ENCODE measurements around the gene CFAP97D1. TPM values are rescaled to one million over a fixed set of nuclear protein-coding genes. Genes with fewer than 3 reads are reported as not detected.

CFAP97D1 gene
- total RNA-seq, 6 experiments from 2014 or later = not detected

- Histone ChIP-seq H3K4me3 (no peak overlapping the region), H3K9me3 (no peaks in the 10 kb centered on the region), H3K27ac (no peak overlapping the region), H3K36me3 (no peaks in the 10 kb centered on the region), H3K27me3 (no peaks in the 10 kb centered on the region), H3K4me1 (no peaks in the 10 kb centered on the region)
- 82% methylated on average over 4 of the region's 4 CpGs for WGBS (ENCODE audit: insufficient coverage, low coverage, low lambda C conversion rate, missing lambda C conversion rate)
- TF ChIP-seq CTCF (IDR thresholded peaks at IDR 0.05) = no peak
- no peak for TF ChIP-seq POLR2A (IDR thresholded peaks at IDR 0.05)
- ATAC-seq (no peak), DNase-seq (no peak)
- intact Hi-C loops (cut with DNase I) = no loop called here
Measured at GRCh38 chr17:43808076-43808475, 27.8 kb downstream of the CFAP97D1 start.

- intact Hi-C loops (cut with DNase I) = no loop called here
Measured at GRCh38 chr17:43809121-43809520, 28.9 kb downstream of the CFAP97D1 start.

GRCh38 chr17:43810226-43810715 lies 30.0 kb downstream of the CFAP97D1 start:
- ATAC-seq (no peak), DNase-seq (no peak)
- no peaks in the 10 kb centered on the region for H3K4me1 ChIP-seq
- WGBS (ENCODE audit: insufficient coverage, low coverage, low lambda C conversion rate, missing lambda C conversion rate) = 75% methylated on average over 2 of the region's 4 CpGs
- no peaks in the 10 kb centered on the region for H3K9me3 ChIP-seq
- no peak overlapping the region for H3K27ac ChIP-seq
- H3K4me3 ChIP-seq = no peak overlapping the region
- no peaks in the 10 kb centered on the region for H3K27me3 ChIP-seq
- no peaks in the 10 kb centered on the region for H3K36me3 ChIP-seq
- TF ChIP-seq POLR2A (IDR thresholded peaks at IDR 0.05) = no peak
- TF ChIP-seq CTCF (IDR thresholded peaks at IDR 0.05) = no peak
- intact Hi-C loops (cut with DNase I) = no loop called here

More at GRCh38 chr17:43809121-43809520, 28.9 kb downstream of the CFAP97D1 start:
- no peak for TF ChIP-seq CTCF (IDR thresholded peaks at IDR 0.05)
- TF ChIP-seq POLR2A (IDR thresholded peaks at IDR 0.05) = no peak
- Histone ChIP-seq H3K4me3 (no peak overlapping the region), H3K4me1 (no peaks in the 10 kb centered on the region), H3K9me3 (no peaks in the 10 kb centered on the region), H3K27ac (no peak overlapping the region), H3K27me3 (no peaks in the 10 kb centered on the region), H3K36me3 (no peaks in the 10 kb centered on the region)
- WGBS (ENCODE audit: insufficient coverage, low coverage, low lambda C conversion rate, missing lambda C conversion rate) = 91% methylated on average over 5 of the region's 5 CpGs
- ATAC-seq = no peak
- DNase-seq = no peak

DNA sequence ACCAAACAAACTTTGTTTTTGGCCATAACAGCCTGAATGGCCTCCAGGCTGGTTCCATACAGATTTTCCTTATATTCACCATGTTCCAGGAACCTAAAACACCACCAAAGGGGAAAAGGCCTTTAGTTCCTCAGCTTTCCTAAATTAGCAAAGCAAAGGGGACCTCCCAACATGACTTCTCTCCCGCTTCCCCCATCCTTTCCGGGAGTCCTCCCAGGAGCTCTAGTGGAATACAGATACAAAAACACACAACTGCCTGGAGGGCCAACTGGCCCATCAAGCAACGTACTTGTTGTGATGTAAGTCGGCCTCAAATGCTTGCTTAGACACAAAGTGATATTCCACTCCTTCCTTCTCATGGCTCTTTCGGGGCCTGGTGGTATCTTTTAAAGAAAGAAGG lies 30.6 kb downstream of the CFAP97D1 start:
- Histone ChIP-seq H3K9me3 (no peaks in the 10 kb centered on the region), H3K4me3 (no peak overlapping the region), H3K36me3 (no peaks in the 10 kb centered on the region), H3K27ac (no peak overlapping the region), H3K4me1 (no peaks in the 10 kb centered on the region), H3K27me3 (no peaks in the 10 kb centered on the region)
- WGBS (ENCODE audit: insufficient coverage, low coverage, low lambda C conversion rate, missing lambda C conversion rate) = 83% methylated on average over 5 of the region's 5 CpGs
- DNase-seq = no peak
- no peak for ATAC-seq
- TF ChIP-seq CTCF (IDR thresholded peaks at IDR 0.05) (no peak), POLR2A (IDR thresholded peaks at IDR 0.05) (no peak)
- intact Hi-C loops (cut with DNase I) = no loop called here
